ENCODE data around the gene BCL2L12. TPM values are rescaled to one million over a fixed set of nuclear protein-coding genes. Genes with fewer than 3 reads are reported as not detected.

The BCL2L12 gene
- total RNA-seq, 4 donors from 2014 or later = 2.1 to 7.9 (median 3.3) TPM

DNA sequence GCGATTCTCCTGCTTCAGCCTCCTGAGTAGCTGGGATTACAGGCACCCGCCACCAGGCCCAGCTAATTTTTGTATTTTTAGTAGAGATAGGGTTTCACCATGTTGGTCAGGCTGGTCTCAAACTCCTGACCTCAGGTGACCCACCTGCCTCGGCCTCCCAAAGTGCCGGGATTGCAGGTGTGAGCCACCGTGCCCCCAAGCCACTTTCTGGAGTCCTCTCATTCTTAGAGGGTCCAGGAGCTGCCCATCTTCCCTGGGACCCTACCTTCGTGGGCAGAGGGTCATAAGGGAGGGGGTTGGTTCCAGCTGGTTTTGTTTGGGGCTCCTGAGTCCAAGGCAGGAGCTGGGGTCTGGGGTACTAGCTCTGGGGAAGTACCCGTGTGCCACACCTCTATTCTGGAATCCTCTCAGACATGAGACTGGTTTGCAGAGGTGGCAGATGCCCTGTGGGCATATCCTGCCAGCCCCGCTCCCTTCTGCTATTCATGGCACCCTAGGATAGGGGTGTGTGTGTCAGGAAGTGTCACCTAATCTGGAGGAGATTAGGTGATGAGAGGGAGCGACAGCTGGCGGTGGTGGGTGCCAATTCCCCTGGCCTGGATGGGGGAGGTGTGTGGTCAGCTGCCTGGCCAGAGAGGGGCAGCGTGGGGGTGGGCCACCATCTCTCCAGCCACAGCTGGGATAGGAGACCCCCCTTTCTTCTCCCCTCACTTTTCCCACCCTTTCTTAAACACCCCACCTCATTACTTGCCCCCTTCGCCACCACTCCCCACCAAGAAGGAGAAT lies 13.4 kb downstream of the BCL2L12 start:
- TF ChIP-seq, protein P1, sequence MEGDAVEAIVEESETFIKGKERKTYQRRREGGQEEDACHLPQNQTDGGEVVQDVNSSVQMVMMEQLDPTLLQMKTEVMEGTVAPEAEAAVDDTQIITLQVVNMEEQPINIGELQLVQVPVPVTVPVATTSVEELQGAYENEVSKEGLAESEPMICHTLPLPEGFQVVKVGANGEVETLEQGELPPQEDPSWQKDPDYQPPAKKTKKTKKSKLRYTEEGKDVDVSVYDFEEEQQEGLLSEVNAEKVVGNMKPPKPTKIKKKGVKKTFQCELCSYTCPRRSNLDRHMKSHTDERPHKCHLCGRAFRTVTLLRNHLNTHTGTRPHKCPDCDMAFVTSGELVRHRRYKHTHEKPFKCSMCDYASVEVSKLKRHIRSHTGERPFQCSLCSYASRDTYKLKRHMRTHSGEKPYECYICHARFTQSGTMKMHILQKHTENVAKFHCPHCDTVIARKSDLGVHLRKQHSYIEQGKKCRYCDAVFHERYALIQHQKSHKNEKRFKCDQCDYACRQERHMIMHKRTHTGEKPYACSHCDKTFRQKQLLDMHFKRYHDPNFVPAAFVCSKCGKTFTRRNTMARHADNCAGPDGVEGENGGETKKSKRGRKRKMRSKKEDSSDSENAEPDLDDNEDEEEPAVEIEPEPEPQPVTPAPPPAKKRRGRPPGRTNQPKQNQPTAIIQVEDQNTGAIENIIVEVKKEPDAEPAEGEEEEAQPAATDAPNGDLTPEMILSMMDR (IDR thresholded peaks at IDR 0.05; ENCODE audit: low read depth) = no peak

DNA sequence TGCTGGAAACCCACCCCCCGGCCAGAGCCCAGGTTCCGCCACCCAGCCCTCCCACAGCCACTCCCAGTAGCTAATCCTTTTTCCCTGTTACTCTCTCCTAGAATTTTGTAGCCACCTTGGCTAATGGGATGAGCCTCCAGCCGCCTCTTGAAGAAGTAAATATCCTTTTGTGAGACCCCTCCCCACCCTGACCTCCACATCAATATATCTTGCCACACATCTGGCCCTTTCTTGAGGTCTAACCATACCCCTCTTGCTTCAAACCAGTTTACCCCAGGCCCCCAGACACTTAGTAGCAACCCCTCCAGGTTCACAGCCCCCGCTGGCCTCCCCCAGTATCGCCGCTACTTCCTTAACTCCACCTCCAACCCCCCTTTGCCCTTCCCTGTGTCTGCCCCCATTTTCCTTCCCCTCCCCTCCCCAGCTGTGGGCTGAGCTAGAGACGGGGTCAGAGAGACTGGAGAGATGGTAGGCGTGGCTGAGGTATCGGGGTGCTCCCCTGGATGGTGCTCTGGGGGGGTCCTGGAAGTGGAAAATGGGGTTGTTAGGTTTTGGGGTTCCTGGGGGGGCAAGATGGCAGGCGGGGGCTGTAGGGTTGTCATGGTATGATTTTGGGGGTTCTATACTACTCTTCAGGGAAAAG lies 14.2 kb downstream of the BCL2L12 start:
- TF ChIP-seq, protein P1 (IDR thresholded peaks at IDR 0.05; ENCODE audit: low read depth) = no peak

DNA sequence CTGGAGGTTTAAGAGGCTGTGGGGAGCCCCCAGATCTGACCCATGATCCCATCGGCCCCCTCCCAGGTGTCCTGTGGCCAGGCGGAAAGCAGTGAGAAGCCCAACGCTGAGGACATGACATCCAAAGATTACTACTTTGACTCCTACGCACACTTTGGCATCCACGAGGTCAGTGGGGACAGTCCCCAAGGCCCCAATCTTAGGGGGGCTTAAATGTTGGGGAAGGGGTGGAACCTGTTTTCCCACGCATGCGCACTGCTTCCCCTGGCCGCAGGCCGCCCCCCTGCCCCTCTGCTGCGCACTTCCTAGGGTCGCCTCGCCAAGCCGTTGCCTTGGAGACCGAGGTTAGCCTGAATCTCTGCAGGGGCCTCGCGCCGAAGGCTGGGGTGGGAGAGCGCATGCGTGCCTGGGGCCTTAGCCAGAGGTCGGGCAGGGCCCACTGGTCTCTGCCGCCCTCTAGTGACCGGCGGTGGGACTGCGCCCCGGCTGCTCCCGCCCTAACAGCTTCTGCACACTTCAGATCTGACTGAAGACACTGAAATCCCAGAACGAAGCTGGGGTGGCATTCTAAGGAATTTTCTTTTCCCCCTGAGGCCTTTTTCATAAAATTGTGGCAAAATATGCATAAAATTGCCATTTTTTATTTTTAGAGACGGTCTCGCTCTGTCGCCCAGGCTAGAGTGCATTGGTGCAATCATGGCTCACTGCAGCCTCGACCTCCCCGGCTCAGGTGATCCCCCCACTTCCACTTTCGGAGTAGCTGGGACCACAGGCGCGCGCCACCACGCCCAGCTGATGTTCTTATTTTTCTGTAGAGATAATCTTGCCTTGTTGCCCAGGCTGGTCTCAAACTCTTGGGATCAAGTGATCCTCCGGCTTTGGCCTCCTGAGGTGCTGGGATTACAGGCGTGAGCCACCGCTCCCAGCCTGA lies 15.0 kb downstream of the BCL2L12 start:
- TF ChIP-seq, protein P1 (IDR thresholded peaks at IDR 0.05; ENCODE audit: low read depth) = no peak

DNA sequence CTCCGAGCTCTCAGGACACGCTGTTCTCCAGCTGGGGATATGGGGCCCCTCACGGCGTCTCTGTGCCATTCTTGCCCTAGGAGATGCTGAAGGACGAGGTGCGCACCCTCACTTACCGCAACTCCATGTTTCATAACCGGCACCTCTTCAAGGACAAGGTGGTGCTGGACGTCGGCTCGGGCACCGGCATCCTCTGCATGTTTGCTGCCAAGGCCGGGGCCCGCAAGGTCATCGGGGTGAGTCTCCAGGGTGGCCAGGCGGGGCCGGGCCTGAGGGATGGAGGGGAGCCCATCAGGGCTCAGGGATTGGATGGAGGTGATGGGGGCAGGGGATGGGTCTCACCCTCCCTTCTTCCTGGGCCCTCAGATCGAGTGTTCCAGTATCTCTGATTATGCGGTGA lies 16.1 kb downstream of the BCL2L12 start:
- TF ChIP-seq, protein P1 (IDR thresholded peaks at IDR 0.05; ENCODE audit: low read depth) = no peak

DNA sequence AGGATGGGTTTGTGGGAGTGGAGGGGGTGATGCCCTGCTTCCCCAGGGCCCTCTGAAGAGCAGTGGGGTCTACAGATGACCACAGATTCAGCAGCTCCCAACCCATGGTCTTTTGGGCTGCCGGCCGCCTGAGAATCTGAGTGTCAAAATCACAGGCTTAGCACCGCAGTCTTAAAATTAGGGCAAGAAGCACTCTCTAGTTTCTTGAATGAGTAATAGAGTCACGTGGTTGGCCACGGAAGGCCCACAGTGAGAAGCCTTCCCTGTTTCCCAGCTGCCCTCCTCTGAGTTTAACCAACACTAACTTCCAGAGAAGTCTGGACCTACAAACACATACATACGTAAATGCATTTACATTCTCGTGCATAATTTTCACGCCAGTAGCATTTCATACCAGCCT lies 16.5 kb downstream of the BCL2L12 start:
- TF ChIP-seq, protein P1 (IDR thresholded peaks at IDR 0.05; ENCODE audit: low read depth) = no peak

DNA sequence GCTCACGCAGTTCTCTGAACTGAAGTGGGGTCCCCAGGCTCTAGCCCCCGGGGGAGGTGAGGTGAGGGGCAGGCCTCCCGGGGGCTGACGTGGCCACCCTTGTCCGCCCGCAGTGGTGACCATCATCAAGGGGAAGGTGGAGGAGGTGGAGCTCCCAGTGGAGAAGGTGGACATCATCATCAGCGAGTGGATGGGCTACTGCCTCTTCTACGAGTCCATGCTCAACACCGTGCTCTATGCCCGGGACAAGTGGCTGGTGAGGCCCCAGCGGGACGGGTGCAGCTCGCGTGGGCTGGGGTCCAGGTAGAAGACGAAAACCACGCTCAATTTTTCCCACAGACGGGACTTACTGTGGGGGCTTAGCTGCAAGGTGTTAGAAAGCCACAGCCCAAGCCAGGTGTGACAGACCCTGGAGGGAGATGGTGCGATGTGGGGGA lies 18.1 kb downstream of the BCL2L12 start:
- TF ChIP-seq, protein P1 (IDR thresholded peaks at IDR 0.05; ENCODE audit: low read depth) = no peak

Measured in subcutaneous adipose tissue (tissue), 4 donors.